ENCODE data around the gene ZFAND2A. TPM values are rescaled to one million over a fixed set of nuclear protein-coding genes. Genes with fewer than 3 reads are reported as not detected.

ZFAND2A gene
- total RNA-seq, 1 experiment from 2014 or later: 19.1 TPM

DNA sequence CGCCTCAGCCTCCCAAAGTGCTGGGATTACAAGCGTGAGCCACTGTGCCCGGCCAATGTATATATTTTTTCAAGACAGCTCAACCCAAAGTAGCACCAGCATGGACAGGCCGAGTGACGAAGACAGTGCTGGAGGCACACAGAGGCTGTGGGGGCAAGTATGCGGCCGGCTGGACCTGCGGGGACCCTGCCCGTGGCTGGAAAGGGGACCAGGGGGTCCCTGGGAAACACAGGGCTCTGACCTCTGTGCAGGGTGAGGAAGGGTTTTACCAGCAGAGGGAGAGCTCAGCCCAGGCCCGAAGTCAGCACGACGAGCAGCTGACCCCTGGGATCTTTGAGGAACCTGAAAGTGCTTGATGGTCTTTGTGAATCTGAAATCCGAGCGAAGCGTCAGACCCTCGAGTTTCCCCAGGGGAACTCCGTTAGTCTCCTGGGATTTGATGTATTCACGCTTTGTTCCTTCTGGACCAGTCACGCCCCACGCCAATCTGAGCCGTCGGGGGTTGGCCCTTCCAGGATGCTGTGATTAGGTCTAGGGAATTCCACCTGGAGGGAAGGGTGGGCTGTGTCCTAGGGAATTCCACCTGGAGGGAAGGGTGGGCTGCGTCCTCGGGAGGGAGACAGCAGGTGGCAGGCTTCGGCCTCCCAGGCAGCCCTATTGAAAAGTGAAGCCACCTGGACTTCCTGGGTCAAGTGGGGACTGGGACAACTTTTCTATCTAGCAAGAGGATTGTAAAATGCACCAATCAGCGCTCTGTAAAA, 10.9 kb upstream of the ZFAND2A start (continued):
- no peak for TF ChIP-seq CEBPB (IDR thresholded peaks at IDR 0.05; ENCODE audit: low read depth)
- TF ChIP-seq ZNF274 (IDR thresholded peaks at IDR 0.05; ENCODE audit: low read depth, low read length): no peak
- no peak for TF ChIP-seq FOSL1 (IDR thresholded peaks at IDR 0.05; ENCODE audit: low read depth)
- TF ChIP-seq CBX3 (IDR thresholded peaks at IDR 0.05; ENCODE audit: low read depth): no peak

DNA sequence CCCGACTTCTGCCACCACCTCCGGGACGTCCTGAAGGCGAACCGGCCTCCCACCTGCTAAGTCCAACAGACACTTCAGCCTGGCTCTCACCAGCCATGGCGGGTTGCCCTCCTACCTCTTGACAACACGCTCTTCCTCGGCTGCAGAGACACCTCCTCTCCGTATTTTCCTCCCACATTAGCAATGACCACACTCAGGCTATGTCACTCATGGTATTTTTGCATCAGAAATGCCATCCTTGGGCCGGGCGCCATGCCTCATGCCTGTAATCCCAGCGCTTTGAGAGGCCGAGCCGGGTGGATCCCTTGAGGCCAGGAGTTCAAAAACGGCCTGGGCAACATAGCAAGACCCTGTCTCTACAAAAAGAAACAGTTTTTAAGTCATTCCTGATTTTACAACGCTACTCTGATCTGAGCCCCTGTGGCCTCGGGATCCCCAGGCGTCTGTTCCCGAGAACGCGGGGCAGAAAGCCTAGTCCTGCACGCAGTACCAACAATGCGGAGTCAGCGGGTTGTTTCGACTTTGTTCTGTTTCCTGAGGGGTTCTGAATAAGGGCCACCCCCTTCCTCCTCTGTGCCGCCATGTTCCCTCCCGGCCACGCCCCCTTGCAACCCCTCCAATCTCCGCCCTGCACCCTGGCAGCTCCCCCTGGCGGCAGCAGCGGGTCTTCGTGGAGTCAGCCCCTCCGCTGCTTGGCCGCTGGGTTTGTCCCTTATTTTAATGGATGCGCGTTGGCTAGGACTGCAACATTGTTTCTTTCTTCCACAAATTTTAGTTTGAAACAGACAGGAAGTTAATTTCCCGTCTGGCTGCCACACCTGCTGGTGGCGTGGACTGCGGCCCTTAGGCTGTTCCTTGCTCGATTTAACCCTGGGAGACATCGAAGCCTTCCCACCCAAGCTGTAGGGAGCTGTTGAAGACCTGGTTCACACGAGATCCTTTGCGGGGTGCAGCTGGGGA, 9.7 kb upstream of the ZFAND2A start:
- no peak overlapping the region for H3K9ac ChIP-seq (ENCODE audit: low read length)
- no peak overlapping the region for H3K4me3 ChIP-seq (replicated peaks in 1 of 2; ENCODE audit: low read depth in 1 of 2, low read length in 2 of 2)
- no TSS peak for BruUV-seq (replicated peaks)
- no peaks in the 10 kb centered on the region for H3K27me3 ChIP-seq (ENCODE audit: insufficient read depth, low read length)
- H3K9me2 ChIP-seq (ENCODE audit: insufficient read depth): no peaks in the 10 kb centered on the region
- H3K36me3 ChIP-seq (ENCODE audit: control insufficient read depth in 1 of 2, insufficient read depth in 2 of 2, low read length in 2 of 2): no peaks in the 10 kb centered on the region
- ChIA-PET RAD21 (ENCODE audit: low non-redundant PET in 1 of 2, low total read pairs in 2 of 2, uncharacterized antibody in 2 of 2, unreplicated experiment in 2 of 2) (no interaction called here), CTCF (no interaction called here), POLR2A (no interaction called here)
- H3K79me2 ChIP-seq (ENCODE audit: insufficient read depth, low read length): no peaks in the 10 kb centered on the region
- no peak for DNase-seq (ENCODE audit: low read depth, low spot score)
- no peak overlapping the region for H2AFZ ChIP-seq (ENCODE audit: low read depth, low read length, poor library complexity, severe bottlenecking)
- ATAC-seq: no peak
- H3K4me1 ChIP-seq (ENCODE audit: control insufficient read depth in 1 of 2, insufficient read depth in 2 of 2, low read length in 2 of 2): no peaks in the 10 kb centered on the region
- H4K20me1 ChIP-seq (ENCODE audit: insufficient read depth): no peaks in the 10 kb centered on the region
- intact Hi-C loops (cut with micrococcal nuclease): no loop called here
- H3K9me3 ChIP-seq (ENCODE audit: control insufficient read depth in 1 of 2, insufficient read depth in 1 of 2, low read depth in 1 of 2, low read length in 2 of 2): peaks cover 0 to 3% of the 10 kb centered on the region in 2 experiments; a peak in 1 of 4 replicates
- no peak overlapping the region for H3K4me2 ChIP-seq (ENCODE audit: low read length)
- no peak for TF ChIP-seq EZH2 (IDR thresholded peaks at IDR 0.05)
- no peak for TF ChIP-seq CEBPB (IDR thresholded peaks at IDR 0.05; ENCODE audit: low read depth)
- TF ChIP-seq YY1 (IDR thresholded peaks at IDR 0.05; ENCODE audit: extremely low read depth, insufficient replicate concordance, low read depth, low read length): no peak
- no peak for TF ChIP-seq POLR2A (IDR thresholded peaks at IDR 0.05; ENCODE audit: borderline replicate concordance, extremely low read depth, insufficient read depth, insufficient read length)
- no peak overlapping the region for H3K27ac ChIP-seq (ENCODE audit: low read depth, low read length)

Data from HCT116 (cell line).